HepG2 (cell line): Measurements from ENCODE around the gene SRPRB. TPM values are rescaled to one million over a fixed set of nuclear protein-coding genes. Genes with fewer than 3 reads are reported as not detected.

Source experiments
- ATAC-seq: fragments of 200-7000 bp; cut with Tn5 transposase; 3 replicates; pipeline ENCODE4 v1.9.1; 2020; ENCODE audit warnings: mild to moderate bottlenecking, moderate library complexity
- BruUV-seq: library from RNA; stranded (reverse); fragments of 400-500 nt; replicated peaks from 2 replicates; lab custom pipeline; 2021; lab: Mats Ljungman, UMichigan
- CTCF ChIA-PET: fragments of 300-600 bp; formaldehyde crosslinking; extraction: SDS; loops from one replicate; lab custom pipeline; 2021; ENCODE audit warnings: low total read pairs, inconsistent platforms, low intra/inter-chr PET ratio; lab: Yijun Ruan, JAX
- POLR2A ChIA-PET: fragments of 350-600 bp; sonication (Branson Sonifier 250); formaldehyde crosslinking; loops from one replicate; lab custom pipeline; 2020; ENCODE audit warnings: antibody characterized with exemption, inconsistent platforms; lab: Yijun Ruan, JAX
- DNase-seq: peaks from one replicate; pipeline ENCODE4 v3.0.0-alpha.2; 2015; ENCODE audit warnings: low spot score
- FAIRE-seq: peaks from 3 replicates; lab custom pipeline; 2011; peaks lifted over from hg19 to GRCh38; lab: Jason Lieb, UNC
- H2AFZ ChIP-seq: one replicate; pipeline ENCODE4 v1.6.1; 2011; ENCODE audit warnings: low read length, inconsistent platforms
- H3K27ac ChIP-seq: fragments of 300-600 bp; 3 replicates; pipeline ENCODE4 v1.8.0; 2011; ENCODE audit warnings: mixed run types, mild to moderate bottlenecking, mixed read lengths, low read length, inconsistent platforms; ENCODE audit not compliant: insufficient read depth; ENCODE audit errors: extremely low read length
- H3K27me3 ChIP-seq, 2 experiments: fragments of 200-600 bp in 1 of 2; 2 replicates in 1 of 2; 3 replicates in 1 of 2; pipeline versions ENCODE4 v1.6.0 to v1.8.0; 2011; ENCODE audit warnings: low read length in 2 of 2, mild to moderate bottlenecking in 2 of 2, moderate library complexity in 2 of 2, inconsistent platforms in 1 of 2; ENCODE audit not compliant: insufficient read depth in 2 of 2, control insufficient read depth in 1 of 2
- H3K36me3 ChIP-seq, 2 experiments: fragments of 200-600 bp in 1 of 2; replicated peaks in 1 of 2; 2 replicates in 1 of 2; 3 replicates in 1 of 2; pipeline versions ENCODE4 v1.5.1 to v1.8.0; 2011; ENCODE audit warnings: low read length in 2 of 2, inconsistent platforms in 1 of 2; ENCODE audit not compliant: insufficient read depth in 2 of 2, control insufficient read depth in 1 of 2
- H3K4me1 ChIP-seq: 2 replicates; pipeline ENCODE4 v1.5.1; 2012; ENCODE audit warnings: low read length, inconsistent platforms; ENCODE audit not compliant: insufficient read depth
- H3K4me2 ChIP-seq: 2 replicates; pipeline ENCODE4 v1.6.0; 2011; ENCODE audit warnings: low read depth, low read length, inconsistent platforms
- H3K4me3 ChIP-seq, 3 experiments: fragments of 200-600 bp in 1 of 3; sonication (generic), shearing (Covaris generic) in 1 of 3; replicated peaks in 1 of 3; 2 replicates each; pipeline ENCODE4 v1.5.1; 2011 to 2016; ENCODE audit warnings: low read length in 3 of 3, inconsistent platforms in 2 of 3, low read depth in 2 of 3, mild to moderate bottlenecking in 2 of 3, control low read depth in 1 of 3, mixed read lengths in 1 of 3; ENCODE audit not compliant: insufficient read depth in 1 of 3
- H3K79me2 ChIP-seq: one replicate; pipeline ENCODE4 v1.6.1; 2011; ENCODE audit warnings: low read length, inconsistent platforms; ENCODE audit not compliant: insufficient read depth
- H3K9ac ChIP-seq: 2 replicates; pipeline ENCODE4 v1.6.0; 2011; ENCODE audit warnings: mild to moderate bottlenecking, low read depth, low read length, inconsistent platforms; ENCODE audit not compliant: insufficient read depth
- H3K9me3 ChIP-seq: 2 replicates; pipeline ENCODE4 v1.5.1; 2012; ENCODE audit warnings: mild to moderate bottlenecking, low read length
- H4K20me1 ChIP-seq: 2 replicates; pipeline ENCODE4 v1.6.0; 2011; ENCODE audit warnings: inconsistent platforms, mild to moderate bottlenecking, low read length, moderate library complexity; ENCODE audit not compliant: insufficient read depth
- AHDC1 ChIP-seq: sonication (generic); formaldehyde crosslinking; IDR thresholded peaks from 2 replicates; pipeline ENCODE4 v1.5.1; 2020; ENCODE audit warnings: mild to moderate bottlenecking, missing genetic modification reagents, borderline replicate concordance
- MED13 ChIP-seq: sonication (generic); formaldehyde crosslinking; IDR thresholded peaks from 2 replicates; pipeline ENCODE4 v1.5.0; 2020; ENCODE audit warnings: missing genetic modification reagents
- PLRG1 ChIP-seq: fragments of 450-650 bp; conservative IDR thresholded peaks from 2 replicates; pipeline ENCODE4 v1.6.1; 2016
- SAP130 ChIP-seq: IDR thresholded peaks from 2 replicates; pipeline ENCODE4 v1.6.1; 2016; ENCODE audit warnings: low read depth
- TFAP4 ChIP-seq: sonication (generic); IDR thresholded peaks from 2 replicates; pipeline ENCODE4 v1.6.1; 2016; ENCODE audit warnings: low read depth, borderline replicate concordance
- ZBTB40 ChIP-seq, 2 experiments: fragments of 450-650 bp in 1 of 2; sonication (generic) in 1 of 2; formaldehyde crosslinking in 1 of 2; IDR thresholded peaks; 2 replicates each; pipeline versions ENCODE4 v1.6.1 to v1.8.0; 2016 to 2022; ENCODE audit warnings: antibody characterized with exemption in 1 of 2, mild to moderate bottlenecking in 1 of 2, missing genetic modification reagents in 1 of 2
- ZNF354B ChIP-seq: sonication (generic); formaldehyde crosslinking; IDR thresholded peaks from 2 replicates; pipeline ENCODE4 v1.8.0; 2022; ENCODE audit warnings: mild to moderate bottlenecking, missing genetic modification reagents
- ZNF782 ChIP-seq: sonication (generic); formaldehyde crosslinking; IDR thresholded peaks from 2 replicates; pipeline ENCODE4 v1.4.0; 2020; ENCODE audit warnings: missing genetic modification reagents, mild to moderate bottlenecking, borderline replicate concordance
- WGBS: methylation state at CpG from one replicate; pipeline ENCODE4 v1.1.6; 2017; ENCODE audit warnings: low lambda C conversion rate; 5-methylcytosine and 5-hydroxymethylcytosine counted together
- in situ Hi-C: cut with HindIII; loops from 2 replicates; pipeline ENCODE4 v1.10.0; 2017; ENCODE audit warnings: low pct_unique_long_range_greater_than_20kb; ENCODE audit not compliant: extremely low pct_ligation_motif_present
- intact Hi-C: fragments of 100-400 bp; cut with micrococcal nuclease; formaldehyde crosslinking; loops from one replicate; pipeline ENCODE4 v1.10.0; 2022; ENCODE audit not compliant: unreplicated experiment
- polyA plus RNA-seq, 8 experiments: library from polyadenylated mRNA; depleted of rRNA in 3 of 8; stranded (reverse) in 7 of 8; unstranded in 1 of 8; fragments of >200 nt; fragmentation: Illumina TruSeq in 4 of 8; extraction: Trizol in 4 of 8; gene quantifications; 2 replicates each; pipeline versions ENCODE4 v1.2.1 to v1.2.3, GENCODE V29; 2011 to 2016; ENCODE audit warnings: low read depth in 4 of 8, missing spikeins in 1 of 8, mixed read lengths in 1 of 8; ENCODE audit not compliant: insufficient read depth in 1 of 8
- total RNA-seq, 5 experiments: library from RNA; depleted of rRNA; stranded (reverse); fragments of >200 nt; fragmentation: Illumina TruSeq; extraction: Trizol; gene quantifications; 2 replicates each; pipeline ENCODE4 v1.2.3, GENCODE V29; 2016; ENCODE audit warnings: low read depth in 1 of 5

Gene SRPRB
- total and polyA plus RNA-seq, 2 of the 13 experiments (the other 11 are each of a cell fraction or from before 2014, with no cell fraction given): 41.0 to 111 TPM

- H3K27ac ChIP-seq: no peak overlapping the region
- DNase-seq (no peak), FAIRE-seq (no peak), ATAC-seq (no peak)
- intact Hi-C loops: no loop called here
- no peak overlapping the region for H3K4me3 ChIP-seq
- H3K4me1 ChIP-seq: peaks cover 16% of the 10 kb centered on the region
- H4K20me1 ChIP-seq: no peaks in the 10 kb centered on the region
- no TSS peak for BruUV-seq
- H3K27me3 ChIP-seq: peaks cover 9 to 18% of the 10 kb centered on the region in 2 experiments; a peak in 3 of 5 replicates
- no peak overlapping the region for H3K9ac ChIP-seq
- no peaks in the 10 kb centered on the region for H3K79me2 ChIP-seq
- in situ Hi-C loops: no loop called here
- no peak overlapping the region for H3K4me2 ChIP-seq
- ChIA-PET CTCF (no interaction called here), POLR2A (no interaction called here)
- 3% methylated on average over 5 of the region's 6 CpGs for WGBS
- H2AFZ ChIP-seq: no peak overlapping the region
- no peaks in the 10 kb centered on the region for H3K9me3 ChIP-seq
- H3K36me3 ChIP-seq: no peaks in the 10 kb centered on the region
- TF ChIP-seq ZNF354B (no peak), PLRG1 (no peak), ZBTB40 (IDR thresholded peaks at IDR 0.05) (no peak), ZBTB40 (CRISPR knock-in tag; IDR thresholded peaks at IDR 0.05) (no peak), TFAP4 (no peak), SAP130 (CRISPR knock-in tag) (no peak), MED13 (no peak), ZNF782 (CRISPR knock-in tag) (no peak), AHDC1 (CRISPR knock-in tag) (no peak)
These were observed 31.0 kb downstream of the SRPRB start for GRCh38 chr3:133836497-133837158.
